H1 (cell line): Measurements from ENCODE around the gene CELSR1. TPM values are rescaled to one million over a fixed set of nuclear protein-coding genes. Genes with fewer than 3 reads are reported as not detected.

ENCODE experiments used
- CTCF ChIA-PET: fragments of 300-600 bp; sonication (Branson Sonifier 250); formaldehyde crosslinking; loops from one replicate; lab custom pipeline; 2021; ENCODE audit not compliant: partially characterized antibody; lab: Charles Lee
- POLR2A ChIA-PET: fragments of 300-600 bp; sonication (Branson Sonifier 250); formaldehyde crosslinking; loops from one replicate; lab custom pipeline; 2021; ENCODE audit warnings: inconsistent platforms; ENCODE audit not compliant: partially characterized antibody; lab: Charles Lee
- DNase-seq, 2 experiments: peaks; one replicate each; pipeline versions ENCODE4 v3.0.0 to v3.0.0-alpha.2; 2010 to 2022; ENCODE audit warnings: low spot score in 2 of 2, low read depth in 1 of 2, mixed read lengths in 1 of 2
- FAIRE-seq: peaks from 2 replicates; lab custom pipeline; 2011; peaks lifted over from hg19 to GRCh38; lab: Jason Lieb, UNC
- H2AFZ ChIP-seq: 2 replicates; pipeline ENCODE4 v1.8.1; 2012; ENCODE audit warnings: low read length, inconsistent platforms
- H2AK5ac ChIP-seq: 2 replicates; pipeline ENCODE4 v1.6.1; 2013; ENCODE audit warnings: low read depth, low read length
- H2BK120ac ChIP-seq: replicated peaks from 2 replicates; pipeline ENCODE3; 2013; ENCODE audit warnings: low read depth, low read length, inconsistent platforms
- H2BK12ac ChIP-seq: 2 replicates; pipeline ENCODE4 v1.6.1; 2013; ENCODE audit warnings: low read depth, low read length
- H2BK15ac ChIP-seq: 2 replicates; pipeline ENCODE4 v1.6.1; 2013; ENCODE audit warnings: low read length
- H2BK20ac ChIP-seq: 2 replicates; pipeline ENCODE4 v1.6.1; 2013; ENCODE audit warnings: low read length
- H2BK5ac ChIP-seq: 2 replicates; pipeline ENCODE4 v1.6.1; 2013; ENCODE audit warnings: low read depth, low read length
- H3K14ac ChIP-seq: 2 replicates; pipeline ENCODE4 v1.6.1; 2013; ENCODE audit warnings: inconsistent platforms; ENCODE audit not compliant: insufficient read length
- H3K18ac ChIP-seq: 2 replicates; pipeline ENCODE4 v1.6.1; 2013; ENCODE audit warnings: low read length; ENCODE audit errors: extremely low read depth
- H3K23ac ChIP-seq: 2 replicates; pipeline ENCODE4 v1.6.1; 2013; ENCODE audit warnings: inconsistent platforms; ENCODE audit not compliant: insufficient read length
- H3K23me2 ChIP-seq: 2 replicates; pipeline ENCODE4 v1.6.1; 2013; ENCODE audit warnings: low read depth, low read length
- H3K27ac ChIP-seq: 2 replicates; pipeline ENCODE4 v1.6.1; 2011; ENCODE audit warnings: low read depth, low read length, inconsistent platforms
- H3K27me3 ChIP-seq, 4 experiments: replicated peaks in 1 of 4; 1 replicate in 1 of 4; 2 replicates in 3 of 4; pipeline versions ENCODE4 v1.6.1 to v1.8.1; 2011 to 2013; ENCODE audit warnings: low read length in 3 of 4, mild to moderate bottlenecking in 3 of 4, inconsistent platforms in 2 of 4, mixed read lengths in 2 of 4, moderate library complexity in 1 of 4; ENCODE audit not compliant: control insufficient read depth in 3 of 4, insufficient read depth in 3 of 4; ENCODE audit errors: extremely low read depth in 1 of 4
- H3K36me3 ChIP-seq, 4 experiments: 2 replicates each; pipeline versions ENCODE4 v1.6.1 to v1.8.1; 2011 to 2013; ENCODE audit warnings: mild to moderate bottlenecking in 4 of 4, low read length in 3 of 4, moderate library complexity in 2 of 4, control low read depth in 1 of 4, inconsistent platforms in 1 of 4; ENCODE audit not compliant: insufficient read depth in 4 of 4, control insufficient read depth in 2 of 4
- H3K4ac ChIP-seq: replicated peaks from 2 replicates; pipeline ENCODE3; 2013; ENCODE audit warnings: low read length, low read depth, mixed read lengths, inconsistent platforms; ENCODE audit not compliant: insufficient read length
- H3K4me1 ChIP-seq, 4 experiments: replicated peaks in 1 of 4; 1 replicate in 1 of 4; 2 replicates in 3 of 4; pipeline versions ENCODE4 v1.6.1 to v1.8.1; 2011 to 2013; ENCODE audit warnings: low read length in 3 of 4, inconsistent platforms in 2 of 4, mixed read lengths in 1 of 4; ENCODE audit not compliant: insufficient read depth in 4 of 4, control insufficient read depth in 3 of 4
- H3K4me2 ChIP-seq, 2 experiments: 2 replicates each; pipeline versions ENCODE4 v1.6.1 to v1.8.1; 2011 to 2013; ENCODE audit warnings: low read depth in 2 of 2, low read length in 2 of 2, control low read depth in 1 of 2, inconsistent platforms in 1 of 2, mild to moderate bottlenecking in 1 of 2; ENCODE audit not compliant: insufficient read depth in 1 of 2
- H3K4me3 ChIP-seq, 4 experiments: fragments of 200-600, 300-600 bp in 1 of 4; sonication (generic), shearing (Covaris generic), sonication (Bioruptor Twin) in 1 of 4; 2 replicates each; pipeline versions ENCODE4 v1.5.1 to v1.8.1; 2011 to 2016; ENCODE audit warnings: low read length in 4 of 4, low read depth in 3 of 4, control low read depth in 2 of 4, inconsistent platforms in 2 of 4, mild to moderate bottlenecking in 2 of 4, mixed read lengths in 1 of 4, moderate library complexity in 1 of 4; ENCODE audit not compliant: insufficient read depth in 2 of 4; ENCODE audit errors: extremely low read depth in 1 of 4
- H3K56ac ChIP-seq: replicated peaks from 2 replicates; pipeline ENCODE3; 2013; ENCODE audit warnings: low read depth, mild to moderate bottlenecking, mixed read lengths, low read length, inconsistent platforms; ENCODE audit not compliant: insufficient read length
- H3K79me1 ChIP-seq: 2 replicates; pipeline ENCODE4 v1.6.1; 2013; ENCODE audit warnings: low read depth, low read length, control low read depth
- H3K79me2 ChIP-seq, 2 experiments: 2 replicates each; pipeline versions ENCODE4 v1.6.1 to v1.8.1; 2012 to 2013; ENCODE audit warnings: low read length in 2 of 2, mild to moderate bottlenecking in 2 of 2, inconsistent platforms in 1 of 2; ENCODE audit not compliant: insufficient read depth in 2 of 2, control insufficient read depth in 1 of 2
- H3K9ac ChIP-seq, 4 experiments: replicated peaks in 1 of 4; 1 replicate in 1 of 4; 2 replicates in 3 of 4; pipeline versions ENCODE4 v1.6.1 to v1.8.1; 2011 to 2013; ENCODE audit warnings: low read depth in 3 of 4, low read length in 3 of 4, control low read depth in 2 of 4, mild to moderate bottlenecking in 2 of 4, moderate library complexity in 2 of 4, inconsistent platforms in 1 of 4; ENCODE audit errors: extremely low read depth in 1 of 4
- H3K9me3 ChIP-seq, 2 experiments: 2 replicates each; pipeline versions ENCODE4 v1.6.1 to v1.8.1; 2012 to 2013; ENCODE audit warnings: mild to moderate bottlenecking in 2 of 2, moderate library complexity in 2 of 2, control low read depth in 1 of 2, inconsistent platforms in 1 of 2, low read depth in 1 of 2, low read length in 1 of 2, mixed read lengths in 1 of 2; ENCODE audit not compliant: insufficient read depth in 2 of 2
- H4K20me1 ChIP-seq, 2 experiments: replicated peaks in 1 of 2; 2 replicates each; pipeline versions ENCODE3 to v1.8.1; 2011 to 2013; ENCODE audit warnings: inconsistent platforms in 2 of 2, low read length in 2 of 2, mild to moderate bottlenecking in 1 of 2; ENCODE audit not compliant: insufficient read depth in 2 of 2, control insufficient read depth in 1 of 2
- H4K5ac ChIP-seq: 2 replicates; pipeline ENCODE4 v1.6.1; 2013; ENCODE audit warnings: low read length, low read depth, mixed read lengths, inconsistent platforms; ENCODE audit not compliant: insufficient read length
- H4K8ac ChIP-seq: 2 replicates; pipeline ENCODE4 v1.8.0; 2013; ENCODE audit warnings: mild to moderate bottlenecking, moderate library complexity, low read length, inconsistent platforms; ENCODE audit not compliant: insufficient read depth; ENCODE audit errors: extremely low read depth
- H4K91ac ChIP-seq: replicated peaks from 2 replicates; pipeline ENCODE3; 2013; ENCODE audit warnings: low read length, mixed read lengths, inconsistent platforms; ENCODE audit not compliant: insufficient read length
- ZNF274 ChIP-seq: IDR thresholded peaks from 2 replicates; pipeline ENCODE4 v1.7.0; 2012; ENCODE audit warnings: low read length, borderline replicate concordance; ENCODE audit errors: extremely low read depth
- WGBS, 2 experiments: shearing (Covaris generic) in 1 of 2; methylation state at CpG; one replicate each; pipeline versions ENCODE4 v1.1.6 to v1.1.7; 2013 to 2015; ENCODE audit warnings: low lambda C conversion rate in 2 of 2, mixed read lengths in 2 of 2, inconsistent platforms in 1 of 2, low coverage in 1 of 2, missing lambda C conversion rate in 1 of 2; ENCODE audit not compliant: insufficient replicate concordance in 2 of 2, insufficient coverage in 1 of 2, insufficient read length in 1 of 2; ENCODE audit errors: extremely low coverage in 1 of 2, missing lambda C conversion rate in 1 of 2; 5-methylcytosine and 5-hydroxymethylcytosine counted together
- polyA plus RNA-seq, 7 experiments: library from polyadenylated mRNA; depleted of rRNA in 3 of 7; stranded (reverse) in 5 of 7; unstranded in 2 of 7; fragments of >200 nt in 5 of 7; fragments of 200-250 nt in 2 of 7; gene quantifications; 1 replicate in 5 of 7; 2 replicates in 1 of 7; 4 replicates in 1 of 7; pipeline versions ENCODE4 v1.2.1 to v1.2.3, GENCODE V29; 2011 to 2013; ENCODE audit warnings: missing spikeins in 2 of 7, mixed read lengths in 2 of 7
- total RNA-seq: library from RNA; stranded (reverse); fragmentation: NEBNext Ultra II Directional; extraction: Animal tissue kit (Norgen Biotek cat#: 25700); gene quantifications from 2 replicates; pipeline ENCODE4 v1.2.1, GENCODE V29; 2021

Gene CELSR1
- total and polyA plus RNA-seq, 2 of the 8 experiments (the other 6 are each of a cell fraction or from before 2014, with no cell fraction given): 9.0 to 12.4 TPM

GRCh38 chr22:46391486-46392136, 145.8 kb downstream of the CELSR1 start:
- ChIA-PET POLR2A (no interaction called here), CTCF (interaction anchor here (0.6 to 2.4 kb wide), 4 partner anchors 10 to 150 kb away, joined by 3 to 14 read pairs (median 4); no protein-coding TSS in a partner anchor)
- Histone ChIP-seq H4K5ac (no peak overlapping the region), H3K4me2 (no peak overlapping the region), H2BK20ac (no peak overlapping the region), H3K4ac (no peak overlapping the region), H3K9ac (no peak overlapping the region), H3K27me3 (no peaks in the 10 kb centered on the region), H3K79me1 (no peaks in the 10 kb centered on the region), H2BK12ac (no peak overlapping the region), H3K4me3 (no peak overlapping the region), H4K91ac (no peak overlapping the region), H3K23me2 (no peaks in the 10 kb centered on the region), H3K14ac (no peak overlapping the region), H4K8ac (no peak overlapping the region), H4K20me1 (peaks cover 0 to 2% of the 10 kb centered on the region in 2 experiments), H3K18ac (no peak overlapping the region), H3K27ac (no peak overlapping the region), H2BK120ac (no peak overlapping the region), H3K9me3 (no peaks in the 10 kb centered on the region), H3K79me2 (no peaks in the 10 kb centered on the region), H2AFZ (no peak overlapping the region), H3K4me1 (peaks cover 0 to 2% (median 0%) of the 10 kb centered on the region in 4 experiments; a peak in 2 of 7 replicates), H2AK5ac (no peak overlapping the region), H2BK5ac (no peak overlapping the region), H2BK15ac (no peak overlapping the region), H3K56ac (no peak overlapping the region)
- no peak for FAIRE-seq
- DNase-seq: no peak
- TF ChIP-seq ZNF274: no peak
- TF ChIP-seq, all 59 proteins: peak for 0
- 98% methylated on average over 30 of the region's 36 CpGs; no CpG with 5 or more reads in 1 of the 2 experiments for WGBS, 2 experiments
- 0 out of 8 replicates have a peak, but pooled peaks cover 0 to 2% (median 0%) of the 10 kb centered on the region in 4 experiments for H3K36me3 ChIP-seq
- H3K23ac ChIP-seq: no peak overlapping the region
